D341Med (cell line): ENCODE measurements around the gene SFT2D3.
A peak's percentile ranks its signal among the peaks of the same experiment; 100 is the strongest.

Experiments used
- DNase-seq: peaks from one replicate; pipeline ENCODE4 v3.0.0; 2012; ENCODE audit warnings: low spot score

SFT2D3 gene

GRCh38 chr2:127681976-127682857 is 19.1 kb upstream of the SFT2D3 start:
- peak; percentile 8 for DNase-seq

- DNase-seq: no peak
Measured at GRCh38 chr2:127683056-127683455, 18.2 kb upstream of the SFT2D3 start.

- DNase-seq: peak; percentile 22
Measured at GRCh38 chr2:127683757-127684156, 17.5 kb upstream of the SFT2D3 start.

GRCh38 chr2:127685410-127686080 is 15.8 kb upstream of the SFT2D3 start:
- peak; percentile 44 for DNase-seq

- DNase-seq: no peak
Measured at GRCh38 chr2:127688405-127688804, 12.9 kb upstream of the SFT2D3 start.

- no peak for DNase-seq
Measured at GRCh38 chr2:127690696-127691095, 10.6 kb upstream of the SFT2D3 start.

- no peak for DNase-seq
Measured at GRCh38 chr2:127694986-127695385, 6.3 kb upstream of the SFT2D3 start.

GRCh38 chr2:127695491-127696472 is 5.5 kb upstream of the SFT2D3 start:
- DNase-seq: peak; percentile 74

- DNase-seq: no peak
Measured at GRCh38 chr2:127697482-127698180, 3.7 kb upstream of the SFT2D3 start.

- no peak for DNase-seq
Measured at GRCh38 chr2:127698553-127699355, 2.5 kb upstream of the SFT2D3 start.

GRCh38 chr2:127700527-127701192 is 637 bp upstream of the SFT2D3 start:
- DNase-seq: no peak

- peak; percentile 88 for DNase-seq
Measured at GRCh38 chr2:127701651-127702394, 526 bp downstream of the SFT2D3 start.

GRCh38 chr2:127702395-127703009 is 1.2 kb downstream of the SFT2D3 start:
- no peak for DNase-seq

- DNase-seq: no peak
Measured at GRCh38 chr2:127703282-127703681, 2.0 kb downstream of the SFT2D3 start.

- DNase-seq: no peak
Measured at GRCh38 chr2:127704641-127705390, 3.5 kb downstream of the SFT2D3 start.

GRCh38 chr2:127705391-127706065 is 4.2 kb downstream of the SFT2D3 start:
- no peak for DNase-seq

GRCh38 chr2:127706215-127706990 is 5.1 kb downstream of the SFT2D3 start:
- DNase-seq: no peak
